Astrocyte (in vitro differentiated cells and primary cell): ENCODE results near the gene CHCHD6. TPM values are rescaled to one million over a fixed set of nuclear protein-coding genes. Genes with fewer than 3 reads are reported as not detected.

Experiments used
- DNase-seq: peaks from one replicate; pipeline ENCODE4 v3.0.0-alpha.2; 2010; ENCODE audit warnings: low read depth
- FAIRE-seq: peaks from 2 replicates; lab custom pipeline; 2011; peaks lifted over from hg19 to GRCh38; lab: Jason Lieb, UNC
- H2AFZ ChIP-seq: 2 replicates; pipeline ENCODE4 v1.6.0; 2012; ENCODE audit warnings: low read depth, low read length, inconsistent platforms
- H3K27ac ChIP-seq: 2 replicates; pipeline ENCODE4 v1.5.1; 2011; ENCODE audit warnings: low read depth, low read length, inconsistent platforms
- H3K27me3 ChIP-seq: 2 replicates; pipeline ENCODE4 v1.6.0; 2011; ENCODE audit warnings: low read length, inconsistent platforms; ENCODE audit not compliant: insufficient read depth
- H3K36me3 ChIP-seq: 2 replicates; pipeline ENCODE4 v1.5.1; 2011; ENCODE audit warnings: low read length, inconsistent platforms; ENCODE audit not compliant: insufficient read depth
- H3K4me1 ChIP-seq: 2 replicates; pipeline ENCODE4 v1.5.1; 2011; ENCODE audit warnings: low read length, inconsistent platforms; ENCODE audit not compliant: insufficient read depth
- H3K4me2 ChIP-seq: 2 replicates; pipeline ENCODE4 v1.6.0; 2012; ENCODE audit warnings: low read length, inconsistent platforms
- H3K4me3 ChIP-seq: 2 replicates; pipeline ENCODE4 v1.5.1; 2011; ENCODE audit warnings: low read depth, mild to moderate bottlenecking, low read length, inconsistent platforms; ENCODE audit not compliant: insufficient read depth
- H3K79me2 ChIP-seq: 2 replicates; pipeline ENCODE4 v1.6.0; 2012; ENCODE audit warnings: mild to moderate bottlenecking, low read length, inconsistent platforms; ENCODE audit not compliant: insufficient read depth
- H3K9ac ChIP-seq: 2 replicates; pipeline ENCODE4 v1.6.0; 2012; ENCODE audit warnings: mild to moderate bottlenecking, low read length, inconsistent platforms
- H3K9me3 ChIP-seq: 2 replicates; pipeline ENCODE4 v1.5.1; 2012; ENCODE audit warnings: low read depth, mild to moderate bottlenecking, low read length, inconsistent platforms; ENCODE audit not compliant: insufficient read depth
- H4K20me1 ChIP-seq: 2 replicates; pipeline ENCODE4 v1.6.0; 2012; ENCODE audit warnings: low read length, inconsistent platforms; ENCODE audit not compliant: insufficient read depth
- H3K27ac Mint-ChIP-seq: one replicate; pipeline ENCODE4 v1.8.0; 2021; ENCODE audit warnings: mild to moderate bottlenecking, mixed read lengths; ENCODE audit not compliant: unreplicated experiment
- H3K27me3 Mint-ChIP-seq: one replicate; pipeline ENCODE4 v1.8.0; 2021; ENCODE audit warnings: low read depth, mixed read lengths; ENCODE audit not compliant: unreplicated experiment
- H3K36me3 Mint-ChIP-seq: one replicate; pipeline ENCODE4 v1.8.0; 2021; ENCODE audit warnings: low read depth, mixed read lengths; ENCODE audit not compliant: unreplicated experiment
- H3K4me1 Mint-ChIP-seq: one replicate; pipeline ENCODE4 v1.8.0; 2021; ENCODE audit warnings: low read depth, mixed read lengths; ENCODE audit not compliant: unreplicated experiment
- H3K4me3 Mint-ChIP-seq: one replicate; pipeline ENCODE4 v1.8.0; 2021; ENCODE audit warnings: mild to moderate bottlenecking, moderate library complexity, mixed read lengths; ENCODE audit not compliant: unreplicated experiment
- H3K9me3 Mint-ChIP-seq: one replicate; pipeline ENCODE4 v1.8.0; 2021; ENCODE audit warnings: mild to moderate bottlenecking, mixed read lengths; ENCODE audit not compliant: unreplicated experiment
- CTCF ChIP-seq: IDR thresholded peaks from 2 replicates; pipeline ENCODE4 v1.5.1; 2011; ENCODE audit warnings: low read depth, mild to moderate bottlenecking, inconsistent platforms, low read length, moderate library complexity; ENCODE audit not compliant: insufficient read depth
- EZH2 ChIP-seq: IDR thresholded peaks from 2 replicates; pipeline ENCODE4 v1.6.1; 2012; ENCODE audit warnings: mild to moderate bottlenecking, low read length, inconsistent platforms; ENCODE audit not compliant: insufficient read depth
- total RNA-seq: library from RNA; stranded (reverse); gene quantifications from 2 replicates; pipeline ENCODE4 v1.2.1, GENCODE V29; 2021

Gene CHCHD6
- total RNA-seq, 1 donor from 2014 or later: 21.1 TPM

DNA sequence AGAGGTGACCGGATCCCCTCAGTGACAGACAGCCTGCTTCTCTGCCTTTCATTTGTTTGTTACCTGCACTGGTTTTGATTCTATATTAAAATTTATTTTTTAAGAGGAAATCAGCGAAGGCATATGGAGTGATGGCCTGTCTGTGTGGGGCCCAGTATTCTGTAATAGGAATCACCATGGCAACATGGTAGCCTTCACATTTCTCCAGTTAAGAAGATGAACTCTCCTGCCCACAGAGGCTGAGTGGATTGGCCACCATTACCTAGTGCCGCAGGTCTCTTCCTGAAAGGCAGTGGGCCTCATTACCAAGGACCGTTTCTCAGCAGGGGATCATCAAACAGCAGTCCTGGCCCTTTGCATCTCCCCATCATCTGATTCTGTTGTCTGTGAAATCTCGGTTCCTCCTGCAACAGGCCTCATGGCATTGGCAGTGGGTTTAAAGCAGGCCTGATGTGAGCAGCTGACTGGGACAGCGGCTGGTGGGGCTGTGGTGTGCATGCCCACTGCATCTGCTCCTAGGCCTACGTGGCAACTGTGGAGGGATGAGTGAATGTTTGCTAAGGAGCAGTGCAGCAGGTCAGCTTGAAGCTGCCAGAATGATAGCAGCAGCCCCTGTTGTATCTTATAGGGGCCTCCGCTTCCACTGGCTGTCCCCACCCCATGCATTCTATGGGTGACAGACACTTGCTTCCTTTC lies 114.5 kb downstream of the CHCHD6 start:
- no peak for FAIRE-seq
- no peaks in the 10 kb centered on the region for H3K27me3 Mint-ChIP-seq
- peaks cover 6% of the 10 kb centered on the region for H3K4me1 Mint-ChIP-seq
- Histone ChIP-seq H3K9me3 (no peaks in the 10 kb centered on the region), H3K9ac (no peak overlapping the region), H3K4me3 (no peak overlapping the region), H3K27ac (no peak overlapping the region), H3K4me1 (no peaks in the 10 kb centered on the region), H3K4me2 (no peak overlapping the region), H3K27me3 (no peaks in the 10 kb centered on the region), H4K20me1 (peaks cover 9% of the 10 kb centered on the region), H3K36me3 (no peaks in the 10 kb centered on the region), H3K79me2 (no peaks in the 10 kb centered on the region), H2AFZ (no peak overlapping the region)
- H3K27ac Mint-ChIP-seq: no peak overlapping the region
- no peak overlapping the region for H3K4me3 Mint-ChIP-seq
- H3K36me3 Mint-ChIP-seq: peaks cover 4% of the 10 kb centered on the region
- TF ChIP-seq EZH2: no peak
- no peak for TF ChIP-seq CTCF
- no peaks in the 10 kb centered on the region for H3K9me3 Mint-ChIP-seq
- no peak for DNase-seq

DNA sequence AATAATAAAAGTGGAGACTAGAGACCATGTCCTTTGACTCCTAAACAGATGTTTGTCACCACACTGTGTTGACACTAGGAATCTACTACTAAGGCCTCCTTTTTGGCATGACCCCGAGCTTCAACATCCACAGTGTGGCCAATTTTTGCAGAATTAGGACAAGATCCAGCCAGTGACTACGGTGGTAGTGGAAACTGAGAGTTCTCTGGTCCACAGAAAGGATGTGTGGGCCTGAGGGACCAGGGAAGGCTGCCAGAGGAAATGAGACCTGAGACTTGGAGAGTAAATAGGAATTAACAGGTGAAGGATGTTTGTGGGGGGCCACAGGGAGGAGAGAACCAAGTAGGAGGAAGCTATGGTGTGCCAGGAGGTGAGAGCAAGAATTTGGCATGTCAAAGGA lies 122.7 kb downstream of the CHCHD6 start:
- Histone ChIP-seq H3K9ac (no peak overlapping the region), H3K9me3 (no peaks in the 10 kb centered on the region), H3K79me2 (no peaks in the 10 kb centered on the region), H4K20me1 (no peaks in the 10 kb centered on the region), H3K36me3 (no peaks in the 10 kb centered on the region), H3K4me2 (no peak overlapping the region), H3K4me3 (no peak overlapping the region), H3K27ac (no peak overlapping the region), H2AFZ (no peak overlapping the region), H3K27me3 (no peaks in the 10 kb centered on the region), H3K4me1 (no peaks in the 10 kb centered on the region)
- Mint-ChIP-seq H3K27ac (no peak overlapping the region), H3K27me3 (peaks cover 4% of the 10 kb centered on the region), H3K9me3 (no peaks in the 10 kb centered on the region), H3K36me3 (peaks cover 2% of the 10 kb centered on the region), H3K4me3 (no peak overlapping the region), H3K4me1 (no peaks in the 10 kb centered on the region)
- TF ChIP-seq EZH2 (no peak), CTCF (no peak)
- FAIRE-seq (no peak), DNase-seq (no peak)

GRCh38 chr3:126827121-126827520 lies 123.1 kb downstream of the CHCHD6 start:
- no peak overlapping the region for H3K27ac Mint-ChIP-seq
- H3K9me3 Mint-ChIP-seq: no peaks in the 10 kb centered on the region
- Histone ChIP-seq H3K9ac (no peak overlapping the region), H3K4me1 (no peaks in the 10 kb centered on the region), H3K4me3 (no peak overlapping the region), H3K27ac (no peak overlapping the region), H2AFZ (no peak overlapping the region), H3K9me3 (no peaks in the 10 kb centered on the region), H3K4me2 (no peak overlapping the region), H3K27me3 (no peaks in the 10 kb centered on the region), H3K36me3 (no peaks in the 10 kb centered on the region), H4K20me1 (no peaks in the 10 kb centered on the region), H3K79me2 (no peaks in the 10 kb centered on the region)
- no peak overlapping the region for H3K4me3 Mint-ChIP-seq
- no peak for TF ChIP-seq CTCF
- TF ChIP-seq EZH2: no peak
- DNase-seq (no peak), FAIRE-seq (no peak)
- peaks cover 1% of the 10 kb centered on the region for H3K36me3 Mint-ChIP-seq
- H3K4me1 Mint-ChIP-seq: no peaks in the 10 kb centered on the region
- peaks cover 4% of the 10 kb centered on the region for H3K27me3 Mint-ChIP-seq
